Muscle of leg (tissue), 11 donors: ENCODE measurements around the gene ZDHHC20. TPM values are rescaled to one million over a fixed set of nuclear protein-coding genes. Genes with fewer than 3 reads are reported as not detected.

Source experiments
- DNase-seq: peaks from one replicate; pipeline ENCODE4 v3.0.0; 2013
- H3K27ac ChIP-seq: one replicate; pipeline ENCODE4 v1.5.1; 2013; ENCODE audit warnings: mild to moderate bottlenecking, low read length, control low read depth
- H3K27me3 ChIP-seq: one replicate; pipeline ENCODE4 v1.6.1; 2013; ENCODE audit warnings: low read length; ENCODE audit not compliant: control insufficient read depth, insufficient read depth
- H3K36me3 ChIP-seq: one replicate; pipeline ENCODE4 v1.6.1; 2013; ENCODE audit warnings: low read length; ENCODE audit not compliant: control insufficient read depth, insufficient read depth
- H3K4me1 ChIP-seq: one replicate; pipeline ENCODE4 v1.6.1; 2013; ENCODE audit warnings: low read length; ENCODE audit not compliant: control insufficient read depth, insufficient read depth
- H3K4me3 ChIP-seq: one replicate; pipeline ENCODE4 v1.5.1; 2013; ENCODE audit warnings: low read length, control low read depth
- H3K9me3 ChIP-seq: replicated peaks from 2 replicates; pipeline ENCODE4 v1.6.1; 2013; ENCODE audit warnings: low read depth, low read length; ENCODE audit not compliant: control insufficient read depth
- WGBS: methylation state at CpG from one replicate; pipeline ENCODE4 v1.1.5; 2013; ENCODE audit warnings: missing lambda C conversion rate; ENCODE audit not compliant: insufficient coverage; 5-methylcytosine and 5-hydroxymethylcytosine counted together
- polyA plus RNA-seq, 8 donors: library from polyadenylated mRNA; unstranded; fragments of 120-200 nt; gene quantifications; one replicate each; pipeline versions ENCODE4 v1.2.1 to v1.2.3, GENCODE V29; 2013; ENCODE audit warnings: inconsistent platforms in 1 of 8, low replicate concordance in 1 of 8; ENCODE audit not compliant: insufficient read length in 8 of 8, insufficient read depth in 1 of 8
- total RNA-seq: library from RNA; stranded (reverse); fragments of 120-200 nt; gene quantifications from one replicate; pipeline ENCODE4 v1.2.4, GENCODE V29; 2013

Gene ZDHHC20
- total and polyA plus RNA-seq, 9 donors = 29.2 to 61.6 (median 37.2) TPM

- H3K36me3 ChIP-seq = no peaks in the 10 kb centered on the region
- H3K27ac ChIP-seq = no peak overlapping the region
- DNase-seq = no peak
- H3K9me3 ChIP-seq = no peaks in the 10 kb centered on the region
- WGBS = 66% methylated on average over 2 of the region's 10 CpGs
- H3K4me3 ChIP-seq = no peak overlapping the region
- H3K27me3 ChIP-seq = no peaks in the 10 kb centered on the region
- peaks cover 5% of the 10 kb centered on the region for H3K4me1 ChIP-seq
Observed at GRCh38 chr13:21347753-21348318, 111.3 kb downstream of the ZDHHC20 start.

- WGBS = 61% methylated on average over 7 of the region's 9 CpGs
- no peak overlapping the region for H3K27ac ChIP-seq
Observed at GRCh38 chr13:21344662-21345176, 114.4 kb downstream of the ZDHHC20 start.

GRCh38 chr13:21343659-21344058, 115.4 kb downstream of the ZDHHC20 start:
- no peaks in the 10 kb centered on the region for H3K9me3 ChIP-seq
- no peaks in the 10 kb centered on the region for H3K27me3 ChIP-seq
- no peak overlapping the region for H3K4me3 ChIP-seq
- 67% methylated on average over 1 of the region's 4 CpGs for WGBS
- H3K36me3 ChIP-seq = no peaks in the 10 kb centered on the region
- no peak overlapping the region for H3K27ac ChIP-seq
- DNase-seq = no peak
- peaks cover 5% of the 10 kb centered on the region for H3K4me1 ChIP-seq

More at GRCh38 chr13:21344662-21345176, 114.4 kb downstream of the ZDHHC20 start:
- no peak overlapping the region for H3K4me3 ChIP-seq
- H3K36me3 ChIP-seq = no peaks in the 10 kb centered on the region
- H3K9me3 ChIP-seq = no peaks in the 10 kb centered on the region
- DNase-seq = no peak
- peaks cover 5% of the 10 kb centered on the region for H3K4me1 ChIP-seq
- no peaks in the 10 kb centered on the region for H3K27me3 ChIP-seq

- 86% methylated on average over 1 of the region's 5 CpGs for WGBS
- H3K27ac ChIP-seq = no peak overlapping the region
- no peak overlapping the region for H3K4me3 ChIP-seq
- H3K4me1 ChIP-seq = no peaks in the 10 kb centered on the region
- no peaks in the 10 kb centered on the region for H3K27me3 ChIP-seq
- no peaks in the 10 kb centered on the region for H3K9me3 ChIP-seq
- DNase-seq = no peak
- no peaks in the 10 kb centered on the region for H3K36me3 ChIP-seq
Observed at GRCh38 chr13:21342699-21343442, 116.2 kb downstream of the ZDHHC20 start.

- Histone ChIP-seq H3K9me3 (no peaks in the 10 kb centered on the region), H3K27me3 (no peaks in the 10 kb centered on the region), H3K27ac (no peak overlapping the region), H3K4me3 (no peak overlapping the region), H3K4me1 (no peaks in the 10 kb centered on the region), H3K36me3 (no peaks in the 10 kb centered on the region)
- no peak for DNase-seq
- WGBS = 76% methylated on average over 11 of the region's 19 CpGs
Observed at GRCh38 chr13:21341637-21342422, 117.3 kb downstream of the ZDHHC20 start.

- Histone ChIP-seq H3K4me3 (no peak overlapping the region), H3K27me3 (no peaks in the 10 kb centered on the region), H3K4me1 (no peaks in the 10 kb centered on the region), H3K36me3 (no peaks in the 10 kb centered on the region), H3K9me3 (no peaks in the 10 kb centered on the region), H3K27ac (no peak overlapping the region)
- 9% methylated on average over 3 of the region's 4 CpGs for WGBS
- DNase-seq = no peak
Observed at GRCh38 chr13:21338639-21339278, 120.3 kb downstream of the ZDHHC20 start.

- Histone ChIP-seq H3K4me1 (no peaks in the 10 kb centered on the region), H3K27me3 (no peaks in the 10 kb centered on the region), H3K27ac (no peak overlapping the region), H3K4me3 (no peak overlapping the region), H3K9me3 (no peaks in the 10 kb centered on the region), H3K36me3 (no peaks in the 10 kb centered on the region)
- 70% methylated on average over 6 of the region's 6 CpGs for WGBS
- DNase-seq = no peak
Observed at GRCh38 chr13:21338156-21338555, 120.9 kb downstream of the ZDHHC20 start.

GRCh38 chr13:21336609-21337349, 122.3 kb downstream of the ZDHHC20 start:
- Histone ChIP-seq H3K4me1 (no peaks in the 10 kb centered on the region), H3K27ac (no peak overlapping the region)
- 59% methylated on average over 10 of the region's 10 CpGs for WGBS

GRCh38 chr13:21333186-21333585, 125.9 kb downstream of the ZDHHC20 start:
- Histone ChIP-seq H3K27me3 (no peaks in the 10 kb centered on the region), H3K36me3 (no peaks in the 10 kb centered on the region), H3K27ac (no peak overlapping the region), H3K4me3 (no peak overlapping the region), H3K4me1 (no peaks in the 10 kb centered on the region), H3K9me3 (no peaks in the 10 kb centered on the region)
- DNase-seq = no peak
- no CpG with 5 or more reads among the region's 2 CpGs for WGBS

More at GRCh38 chr13:21336609-21337349, 122.3 kb downstream of the ZDHHC20 start:
- no peak overlapping the region for H3K4me3 ChIP-seq
- no peaks in the 10 kb centered on the region for H3K27me3 ChIP-seq
- H3K9me3 ChIP-seq = no peaks in the 10 kb centered on the region
- no peak for DNase-seq
- no peaks in the 10 kb centered on the region for H3K36me3 ChIP-seq
